ENCODE measurements around the gene ZBTB47. TPM values are rescaled to one million over a fixed set of nuclear protein-coding genes. Genes with fewer than 3 reads are reported as not detected.

ZBTB47 gene
- total and polyA plus RNA-seq, 2 donors (not counting 1 experiment from before 2014, with no cell fraction given), result 15.6 to 49.4 TPM

- Histone ChIP-seq H4K20me1 (ENCODE audit: control insufficient read depth, extremely low read depth, insufficient read depth, low read length) (peaks cover 2% of the 10 kb centered on the region), H3K79me2 (ENCODE audit: control insufficient read depth, insufficient read depth, low read length) (peaks cover 87% of the 10 kb centered on the region), H2AFZ (ENCODE audit: low read length) (no peak overlapping the region), H3K9me3 (ENCODE audit: control insufficient read depth, insufficient read depth, low read depth, low read length) (no peaks in the 10 kb centered on the region), H3K4me2 (ENCODE audit: extremely low read depth, insufficient read depth, low read length) (no peak overlapping the region), H3K4me1 (ENCODE audit: control insufficient read depth, extremely low read depth, insufficient read depth, low read length) (no peaks in the 10 kb centered on the region), H3K9ac (ENCODE audit: insufficient read depth, low read length) (no peak overlapping the region), H3K36me3 (ENCODE audit: control insufficient read depth, insufficient read depth, low read length) (no peaks in the 10 kb centered on the region), H3K4me3 (replicated peaks in 1 of 4; ENCODE audit: control extremely low read depth in 1 of 4, insufficient read depth in 1 of 4, low read depth in 3 of 4, low read length in 4 of 4) (no peak overlapping the region), H3K27ac (ENCODE audit: insufficient read depth, low read length) (no peak overlapping the region), H3K27me3 (ENCODE audit: control insufficient read depth, insufficient read depth, low read length) (no peaks in the 10 kb centered on the region)
- no peak for TF ChIP-seq EZH2 (IDR thresholded peaks at IDR 0.05; ENCODE audit: low read length, missing control alignments)
- DNase-seq (ENCODE audit: low read depth in 2 of 2), result no peak
These were observed 42.5 kb upstream of the ZBTB47 start for GRCh38 chr3:42610976-42611375.

- Histone ChIP-seq H3K27ac (ENCODE audit: insufficient read depth, low read length) (no peak overlapping the region), H3K27me3 (ENCODE audit: control insufficient read depth, insufficient read depth, low read length) (no peaks in the 10 kb centered on the region), H3K36me3 (ENCODE audit: control insufficient read depth, insufficient read depth, low read length) (no peaks in the 10 kb centered on the region), H3K9ac (ENCODE audit: insufficient read depth, low read length) (no peak overlapping the region), H2AFZ (ENCODE audit: low read length) (no peak overlapping the region), H3K79me2 (ENCODE audit: control insufficient read depth, insufficient read depth, low read length) (peaks cover 86% of the 10 kb centered on the region), H3K4me1 (ENCODE audit: control insufficient read depth, extremely low read depth, insufficient read depth, low read length) (no peaks in the 10 kb centered on the region), H3K9me3 (ENCODE audit: control insufficient read depth, insufficient read depth, low read depth, low read length) (no peaks in the 10 kb centered on the region), H4K20me1 (ENCODE audit: control insufficient read depth, extremely low read depth, insufficient read depth, low read length) (peaks cover 2% of the 10 kb centered on the region), H3K4me2 (ENCODE audit: extremely low read depth, insufficient read depth, low read length) (no peak overlapping the region), H3K4me3 (replicated peaks in 1 of 4; ENCODE audit: control extremely low read depth in 1 of 4, insufficient read depth in 1 of 4, low read depth in 3 of 4, low read length in 4 of 4) (no peak overlapping the region)
- TF ChIP-seq CTCF (conservative IDR thresholded peaks at IDR 0.05 in 1 of 2, IDR thresholded peaks at IDR 0.05 in 1 of 2; ENCODE audit: low read depth in 1 of 2, low read length in 2 of 2), result no peak
- no peak for TF ChIP-seq EZH2 (IDR thresholded peaks at IDR 0.05; ENCODE audit: low read length, missing control alignments)
- DNase-seq (ENCODE audit: low read depth in 2 of 2), result no peak
These were observed 41.3 kb upstream of the ZBTB47 start for GRCh38 chr3:42612217-42612616.

- peaks cover 79% of the 10 kb centered on the region for H3K79me2 ChIP-seq (ENCODE audit: control insufficient read depth, insufficient read depth, low read length)
- no peak overlapping the region for H3K27ac ChIP-seq (ENCODE audit: insufficient read depth, low read length)
- no peaks in the 10 kb centered on the region for H3K4me1 ChIP-seq (ENCODE audit: control insufficient read depth, extremely low read depth, insufficient read depth, low read length)
- H3K27me3 ChIP-seq (ENCODE audit: control insufficient read depth, insufficient read depth, low read length), result no peaks in the 10 kb centered on the region
- no peak for TF ChIP-seq CTCF (conservative IDR thresholded peaks at IDR 0.05 in 1 of 2, IDR thresholded peaks at IDR 0.05 in 1 of 2; ENCODE audit: low read depth in 1 of 2, low read length in 2 of 2)
- TF ChIP-seq EZH2 (IDR thresholded peaks at IDR 0.05; ENCODE audit: low read length, missing control alignments), result no peak
- H3K9ac ChIP-seq (ENCODE audit: insufficient read depth, low read length), result no peak overlapping the region
- no peak overlapping the region for H3K4me2 ChIP-seq (ENCODE audit: extremely low read depth, insufficient read depth, low read length)
- H3K36me3 ChIP-seq (ENCODE audit: control insufficient read depth, insufficient read depth, low read length), result no peaks in the 10 kb centered on the region
- H3K9me3 ChIP-seq (ENCODE audit: control insufficient read depth, insufficient read depth, low read depth, low read length), result no peaks in the 10 kb centered on the region
- H2AFZ ChIP-seq (ENCODE audit: low read length), result no peak overlapping the region
- no peak overlapping the region for H3K4me3 ChIP-seq (replicated peaks in 1 of 4; ENCODE audit: control extremely low read depth in 1 of 4, insufficient read depth in 1 of 4, low read depth in 3 of 4, low read length in 4 of 4)
- no peak for DNase-seq (ENCODE audit: low read depth in 2 of 2)
- H4K20me1 ChIP-seq (ENCODE audit: control insufficient read depth, extremely low read depth, insufficient read depth, low read length), result peaks cover 2% of the 10 kb centered on the region
These were observed 40.6 kb upstream of the ZBTB47 start for GRCh38 chr3:42612928-42613327.

All from fibroblast of lung (primary cell).